DOHH2 (cell line): ENCODE measurements around the gene RIMBP2.

ENCODE experiments used
- EZH2phosphoT487 ChIP-seq: fragments of 200-600 bp; sonication (generic); IDR thresholded peaks from 2 replicates; pipeline ENCODE4 v1.6.1; 2017; ENCODE audit warnings: borderline replicate concordance, mild to moderate bottlenecking, antibody characterized with exemption, low read length, moderate library complexity, mixed read lengths
- TF ChIP-seq, protein P1 (sequence below): fragments of 200-600 bp; sonication (generic); IDR thresholded peaks from one replicate; pipeline ENCODE4 v1.5.1; 2014; ENCODE audit warnings: antibody characterized with exemption, mild to moderate bottlenecking, low read depth, low read length; ENCODE audit not compliant: poor library complexity, severe bottlenecking

DNA sequence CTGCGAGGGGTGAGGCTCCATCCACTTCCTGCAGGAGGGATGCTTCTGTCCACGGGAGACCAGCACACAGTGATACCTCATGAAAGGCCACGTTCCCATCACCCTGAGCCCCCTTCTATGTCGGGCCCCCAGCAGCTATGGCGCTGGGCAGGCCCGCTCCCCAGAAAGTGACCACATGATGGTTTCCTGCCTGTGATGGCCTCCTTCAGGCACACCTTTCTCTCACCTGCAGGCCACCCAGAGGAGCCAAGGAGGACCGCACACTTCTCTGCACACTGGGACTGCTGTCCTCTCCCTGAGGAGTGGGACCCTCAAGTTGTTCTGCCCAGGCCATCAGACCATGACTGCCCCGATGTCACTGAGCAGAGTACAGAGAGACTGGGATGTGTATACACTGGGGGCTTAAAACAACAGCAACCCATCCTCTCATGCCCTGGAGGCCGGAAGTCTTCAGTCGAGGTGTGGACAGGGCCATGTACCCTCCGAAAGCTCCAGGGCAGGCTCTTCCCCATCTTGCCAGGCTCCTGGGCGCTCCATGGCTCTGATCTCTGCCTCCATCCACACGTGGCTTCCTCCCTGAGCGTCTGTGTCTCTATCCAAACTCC is 219.5 kb downstream of the RIMBP2 start:
- TF ChIP-seq, protein P1, sequence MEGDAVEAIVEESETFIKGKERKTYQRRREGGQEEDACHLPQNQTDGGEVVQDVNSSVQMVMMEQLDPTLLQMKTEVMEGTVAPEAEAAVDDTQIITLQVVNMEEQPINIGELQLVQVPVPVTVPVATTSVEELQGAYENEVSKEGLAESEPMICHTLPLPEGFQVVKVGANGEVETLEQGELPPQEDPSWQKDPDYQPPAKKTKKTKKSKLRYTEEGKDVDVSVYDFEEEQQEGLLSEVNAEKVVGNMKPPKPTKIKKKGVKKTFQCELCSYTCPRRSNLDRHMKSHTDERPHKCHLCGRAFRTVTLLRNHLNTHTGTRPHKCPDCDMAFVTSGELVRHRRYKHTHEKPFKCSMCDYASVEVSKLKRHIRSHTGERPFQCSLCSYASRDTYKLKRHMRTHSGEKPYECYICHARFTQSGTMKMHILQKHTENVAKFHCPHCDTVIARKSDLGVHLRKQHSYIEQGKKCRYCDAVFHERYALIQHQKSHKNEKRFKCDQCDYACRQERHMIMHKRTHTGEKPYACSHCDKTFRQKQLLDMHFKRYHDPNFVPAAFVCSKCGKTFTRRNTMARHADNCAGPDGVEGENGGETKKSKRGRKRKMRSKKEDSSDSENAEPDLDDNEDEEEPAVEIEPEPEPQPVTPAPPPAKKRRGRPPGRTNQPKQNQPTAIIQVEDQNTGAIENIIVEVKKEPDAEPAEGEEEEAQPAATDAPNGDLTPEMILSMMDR, result no peak
- TF ChIP-seq EZH2phosphoT487, result no peak
